Stimulated activated CD4-positive, alpha-beta T cell treated with anti-CD3 and anti-CD28 coated beads, Interleukin-1b, Interleukin-23, amount 100 ng/mL, for 4 hours (primary cell): ENCODE measurements around the gene EDC4.

Experiments used
- DNase-seq, 2 donors: peaks; one replicate each; pipeline ENCODE4 v3.0.0-alpha.2; 2020; ENCODE audit warnings: low read depth in 2 of 2

Gene EDC4

DNA sequence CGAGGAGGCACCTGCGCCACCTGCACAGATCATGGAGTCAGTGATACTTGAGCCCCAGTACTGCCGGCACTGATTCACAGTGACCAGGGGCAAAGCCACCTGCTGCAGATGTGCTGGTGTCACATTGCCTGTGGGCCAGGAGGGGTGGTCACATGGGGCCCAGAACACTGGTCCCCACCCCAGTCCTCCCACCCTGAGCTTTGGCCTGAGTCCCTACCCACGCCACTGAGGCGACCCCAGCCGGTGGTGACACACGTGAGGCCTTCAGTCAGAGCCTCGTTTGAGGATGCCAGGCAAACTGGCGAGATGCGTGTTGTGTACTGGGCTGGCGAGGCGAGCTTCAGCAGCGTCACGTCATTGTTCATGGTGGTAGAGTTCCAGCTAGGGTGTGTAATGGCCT is 57.3 kb downstream of the EDC4 start:
- DNase-seq, result no peak

DNA sequence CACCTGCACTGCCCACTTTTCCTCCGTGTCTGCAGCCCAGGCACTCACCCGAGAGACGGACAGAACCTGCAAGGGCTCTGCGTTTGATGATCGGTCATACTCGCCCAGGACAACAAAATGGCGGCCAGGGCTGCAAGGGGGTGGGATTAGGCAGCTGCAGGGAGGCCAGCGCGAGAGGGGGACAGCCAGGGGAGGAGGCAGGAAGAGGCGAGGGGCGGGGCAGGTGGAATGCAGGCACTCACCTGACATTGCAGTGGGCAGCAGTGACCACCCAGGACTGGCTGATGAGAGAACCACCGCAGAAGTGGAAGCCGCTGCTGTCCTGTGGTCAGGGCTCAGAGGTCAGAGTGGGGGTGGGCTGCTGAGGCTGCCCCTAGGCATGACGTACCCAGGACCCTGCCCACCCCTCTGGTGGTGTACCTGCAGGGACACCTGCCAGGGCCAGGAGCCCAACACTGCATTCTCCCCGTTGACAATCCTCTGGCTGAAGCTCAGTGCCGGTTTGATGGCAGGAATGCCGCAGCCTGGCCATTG is 57.9 kb downstream of the EDC4 start:
- no peak for DNase-seq
